ENCODE results near the gene ACTL6B. TPM values are rescaled to one million over a fixed set of nuclear protein-coding genes. Genes with fewer than 3 reads are reported as not detected.

ACTL6B gene
- total and polyA plus RNA-seq, 2 of the 13 experiments (the other 11 are each of a cell fraction or from before 2014, with no cell fraction given): not detected

GRCh38 chr7:100684534-100685042 is 28.3 kb upstream of the ACTL6B start:
- in situ Hi-C loops (cut with HindIII; ENCODE audit: extremely low pct_ligation_motif_present, low pct_unique_long_range_greater_than_20kb): no loop called here
- CTCF ChIA-PET (ENCODE audit: low intra/inter-chr PET ratio, low total read pairs): no interaction called here
- intact Hi-C loops (cut with micrococcal nuclease; ENCODE audit: unreplicated experiment): no loop called here

More at GRCh38 chr7:100684534-100685042, 28.3 kb upstream of the ACTL6B start:
- POLR2A ChIA-PET: no interaction called here
- H3K9me3 ChIP-seq (ENCODE audit: low read length): no peaks in the 10 kb centered on the region
- H2AFZ ChIP-seq (ENCODE audit: low read length): no peak overlapping the region
- no peak for DNase-seq (ENCODE audit: low spot score)
- FAIRE-seq: no peak
- H3K27me3 ChIP-seq (ENCODE audit: control insufficient read depth in 1 of 2, insufficient read depth in 2 of 2, low read length in 2 of 2): no peaks in the 10 kb centered on the region
- no TSS peak for BruUV-seq (replicated peaks)
- no peak overlapping the region for H3K9ac ChIP-seq (ENCODE audit: insufficient read depth, low read depth, low read length)
- H3K4me1 ChIP-seq (ENCODE audit: insufficient read depth, low read length): peaks cover 8% of the 10 kb centered on the region
- H3K4me3 ChIP-seq (replicated peaks in 1 of 3; ENCODE audit: insufficient read depth in 1 of 3, low read depth in 2 of 3, low read length in 3 of 3): no peak overlapping the region
- WGBS (ENCODE audit: low lambda C conversion rate): 99% methylated on average over 12 of the region's 16 CpGs
- H3K4me2 ChIP-seq (ENCODE audit: low read depth, low read length): no peak overlapping the region
- ATAC-seq: no peak
- peaks cover 49 to 73% of the 10 kb centered on the region in 2 experiments for H3K36me3 ChIP-seq (replicated peaks in 1 of 2; ENCODE audit: control insufficient read depth in 1 of 2, insufficient read depth in 2 of 2, low read length in 2 of 2)
- peaks cover 13% of the 10 kb centered on the region; the same call in 1 of the 2 replicates for H4K20me1 ChIP-seq (ENCODE audit: insufficient read depth, low read length)
- TF ChIP-seq ZNF276 (CRISPR knock-in tag; IDR thresholded peaks at IDR 0.05; ENCODE audit: low read depth) (no peak), AGO2 (optimal IDR thresholded peaks at IDR 0.05; ENCODE audit: low read depth, low read length) (peak; percentile 5), AKAP8 (CRISPR knock-in tag; IDR thresholded peaks at IDR 0.05) (no peak), ZNF639 (CRISPR knock-in tag; conservative IDR thresholded peaks at IDR 0.05) (no peak), FLYWCH1 (CRISPR knock-in tag; IDR thresholded peaks at IDR 0.05) (no peak)
- H3K27ac ChIP-seq (ENCODE audit: extremely low read length, insufficient read depth, low read length): no peak overlapping the region
- H3K79me2 ChIP-seq (ENCODE audit: insufficient read depth, low read length): peaks cover 11% of the 10 kb centered on the region
